ENCODE results near the gene ADAMTS3.

Gene ADAMTS3

DNA sequence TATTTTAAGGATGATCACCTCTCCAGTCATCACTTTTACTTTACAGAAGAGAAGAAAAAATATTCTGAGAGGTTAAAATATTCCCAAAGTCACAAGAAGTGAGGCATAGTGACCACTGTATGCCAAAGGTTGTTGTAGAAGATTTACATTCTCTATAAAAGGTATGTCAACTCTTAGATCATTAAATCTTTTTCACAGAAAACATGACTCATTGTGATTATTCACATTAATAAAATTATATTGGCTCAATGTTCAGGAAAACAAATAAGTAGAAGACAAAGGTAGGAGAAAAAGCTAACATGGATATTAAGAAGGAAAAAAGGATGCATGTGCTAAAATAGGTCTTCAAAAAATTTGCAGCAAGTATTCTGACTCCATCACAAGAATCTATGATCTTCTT is 82.0 kb downstream of the ADAMTS3 start:
- no peak overlapping the region for H3K4me3 ChIP-seq (ENCODE audit: low read length)
- TF ChIP-seq, protein P1, sequence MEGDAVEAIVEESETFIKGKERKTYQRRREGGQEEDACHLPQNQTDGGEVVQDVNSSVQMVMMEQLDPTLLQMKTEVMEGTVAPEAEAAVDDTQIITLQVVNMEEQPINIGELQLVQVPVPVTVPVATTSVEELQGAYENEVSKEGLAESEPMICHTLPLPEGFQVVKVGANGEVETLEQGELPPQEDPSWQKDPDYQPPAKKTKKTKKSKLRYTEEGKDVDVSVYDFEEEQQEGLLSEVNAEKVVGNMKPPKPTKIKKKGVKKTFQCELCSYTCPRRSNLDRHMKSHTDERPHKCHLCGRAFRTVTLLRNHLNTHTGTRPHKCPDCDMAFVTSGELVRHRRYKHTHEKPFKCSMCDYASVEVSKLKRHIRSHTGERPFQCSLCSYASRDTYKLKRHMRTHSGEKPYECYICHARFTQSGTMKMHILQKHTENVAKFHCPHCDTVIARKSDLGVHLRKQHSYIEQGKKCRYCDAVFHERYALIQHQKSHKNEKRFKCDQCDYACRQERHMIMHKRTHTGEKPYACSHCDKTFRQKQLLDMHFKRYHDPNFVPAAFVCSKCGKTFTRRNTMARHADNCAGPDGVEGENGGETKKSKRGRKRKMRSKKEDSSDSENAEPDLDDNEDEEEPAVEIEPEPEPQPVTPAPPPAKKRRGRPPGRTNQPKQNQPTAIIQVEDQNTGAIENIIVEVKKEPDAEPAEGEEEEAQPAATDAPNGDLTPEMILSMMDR (IDR thresholded peaks at IDR 0.05; ENCODE audit: insufficient read depth, low read depth, low read length, missing control alignments): no peak
- peak; percentile 16 for DNase-seq (ENCODE audit: low read depth)

DNA sequence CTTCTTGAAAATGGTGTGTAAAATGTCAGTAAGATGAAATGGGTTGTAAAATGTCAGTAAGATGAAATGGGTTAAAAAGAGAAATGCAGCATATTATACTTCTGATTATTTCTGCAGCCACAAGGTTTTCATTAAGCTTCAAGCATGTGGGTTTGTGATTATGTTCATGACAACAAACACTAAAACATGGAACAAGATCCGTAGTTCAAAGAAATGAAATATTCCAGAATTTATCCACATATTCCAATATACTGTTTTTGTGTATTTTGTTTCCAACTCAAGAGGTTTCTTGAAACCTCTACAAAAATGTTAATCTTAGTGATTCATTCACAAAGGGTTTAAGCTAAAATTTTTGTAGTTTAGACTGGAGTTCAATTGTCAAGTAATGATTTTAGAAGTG is 84.0 kb downstream of the ADAMTS3 start:
- TF ChIP-seq, protein P1 (IDR thresholded peaks at IDR 0.05; ENCODE audit: insufficient read depth, low read depth, low read length, missing control alignments): no peak
- DNase-seq (ENCODE audit: low read depth): no peak
- H3K4me3 ChIP-seq (ENCODE audit: low read length): no peak overlapping the region

DNA sequence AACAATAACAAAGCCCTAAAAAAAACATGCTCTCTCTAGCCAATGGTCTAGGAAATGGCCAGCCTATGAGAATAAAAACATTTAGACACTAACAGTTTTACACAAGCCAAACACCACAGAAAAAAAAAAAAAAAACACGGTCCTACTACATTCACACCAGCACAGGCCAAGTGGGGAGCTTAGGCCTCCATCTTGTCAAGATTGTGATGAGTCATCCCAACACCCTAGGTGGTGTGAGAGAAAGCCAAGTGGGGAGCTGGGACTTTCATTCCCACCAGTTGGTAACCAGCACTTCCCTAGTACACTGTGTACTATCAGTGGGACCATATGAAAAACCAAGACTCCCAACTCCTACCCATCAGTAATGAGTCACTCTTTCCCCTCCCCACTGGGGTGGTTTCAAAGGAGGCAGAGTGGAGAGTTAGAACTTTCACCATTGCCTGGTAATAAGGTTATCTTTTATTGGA is 95.6 kb downstream of the ADAMTS3 start:
- TF ChIP-seq, protein P1 (IDR thresholded peaks at IDR 0.05; ENCODE audit: insufficient read depth, low read depth, low read length, missing control alignments): no peak
- DNase-seq (ENCODE audit: low read depth): no peak
- no peak overlapping the region for H3K4me3 ChIP-seq (ENCODE audit: low read length)

DNA sequence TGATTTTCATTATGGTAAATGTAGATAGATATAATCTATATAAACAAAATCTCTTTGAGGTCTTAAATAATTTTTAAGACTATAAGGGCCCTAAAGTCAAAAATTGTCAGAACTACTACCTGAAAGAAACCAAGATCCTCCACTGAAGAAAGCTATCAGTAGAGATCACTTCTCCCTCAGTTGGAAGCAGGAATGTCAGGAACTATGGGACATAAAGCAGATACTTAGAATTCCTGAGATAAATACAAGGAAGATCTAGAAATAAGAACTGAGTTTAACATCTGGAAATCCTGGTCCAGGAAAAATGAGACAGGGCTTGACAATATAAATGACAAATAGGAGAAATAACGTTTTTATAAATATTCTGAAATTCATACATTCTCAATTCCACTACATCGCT is 97.2 kb downstream of the ADAMTS3 start:
- DNase-seq (ENCODE audit: low read depth): no peak
- no peak overlapping the region for H3K4me3 ChIP-seq (ENCODE audit: low read length)
- TF ChIP-seq, protein P1 (IDR thresholded peaks at IDR 0.05; ENCODE audit: insufficient read depth, low read depth, low read length, missing control alignments): no peak

DNA sequence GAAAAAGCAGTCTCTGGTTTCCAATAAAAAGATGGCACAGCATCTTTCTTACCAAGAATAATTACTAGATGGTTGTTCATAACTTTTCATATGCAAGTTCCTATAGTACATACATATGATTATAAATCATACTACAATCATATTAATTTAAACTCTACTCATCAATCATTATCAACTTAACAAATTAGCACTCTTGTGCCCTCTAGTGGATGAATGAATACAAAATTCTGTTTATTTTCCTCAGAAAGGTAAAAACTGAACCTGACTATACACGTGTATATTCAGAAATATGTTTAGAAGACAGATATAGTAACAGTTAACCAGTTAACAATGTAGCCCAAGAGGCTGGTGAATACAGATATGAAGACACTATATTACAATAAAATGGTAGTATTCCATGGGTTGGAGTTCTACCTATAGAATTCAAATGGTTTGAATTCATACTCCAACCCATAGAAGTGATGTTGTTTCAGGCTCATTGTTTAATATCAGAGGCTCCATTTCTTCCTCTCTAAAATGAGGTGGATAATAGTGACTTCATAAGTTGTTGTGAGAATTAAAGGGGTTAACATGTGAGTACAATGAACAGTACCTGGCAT is 100.0 kb downstream of the ADAMTS3 start:
- TF ChIP-seq, protein P1 (IDR thresholded peaks at IDR 0.05; ENCODE audit: insufficient read depth, low read depth, low read length, missing control alignments): no peak
- peak; percentile 57 for DNase-seq (ENCODE audit: low read depth)
- no peak overlapping the region for H3K4me3 ChIP-seq (ENCODE audit: low read length)

DNA sequence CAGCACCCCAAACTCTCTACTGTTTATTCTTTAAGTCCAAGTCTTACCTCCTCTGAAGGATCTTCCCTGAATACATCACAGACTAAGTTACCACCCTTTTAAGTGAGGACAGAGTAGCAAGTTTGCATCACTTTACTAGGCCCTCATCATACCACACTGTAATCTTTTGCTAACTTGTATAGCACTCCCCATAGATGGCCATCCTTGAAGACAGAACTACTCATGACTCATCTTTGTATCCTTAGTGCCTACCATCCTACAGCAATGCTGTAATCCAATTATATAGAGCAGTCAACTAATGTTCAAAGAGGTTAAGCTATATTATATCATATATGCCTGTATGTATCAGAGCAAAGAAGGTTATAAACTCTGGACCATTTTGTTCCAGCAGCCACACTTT is 101.4 kb downstream of the ADAMTS3 start:
- peak; percentile 9 for DNase-seq (ENCODE audit: low read depth)
- H3K4me3 ChIP-seq (ENCODE audit: low read length): no peak overlapping the region
- TF ChIP-seq, protein P1 (IDR thresholded peaks at IDR 0.05; ENCODE audit: insufficient read depth, low read depth, low read length, missing control alignments): no peak

DNA sequence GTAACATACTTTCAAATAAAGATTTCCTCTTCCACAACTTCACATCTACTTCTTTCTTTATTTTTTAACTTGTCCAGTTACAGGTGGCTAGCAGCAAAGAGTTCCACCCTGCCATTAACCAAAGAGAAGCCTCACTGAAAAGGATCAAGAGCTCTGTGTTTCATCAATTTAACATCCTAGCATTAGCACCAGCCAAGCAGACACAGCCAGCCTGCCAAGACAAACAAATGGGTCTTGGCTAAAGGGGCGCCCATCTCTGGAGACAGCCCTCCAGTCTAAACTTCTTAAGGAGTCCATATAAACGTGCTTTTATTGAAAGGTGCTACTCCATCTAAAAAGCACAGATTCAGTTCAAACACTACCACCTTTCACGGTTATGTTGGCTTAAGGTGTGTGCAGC is 105.3 kb downstream of the ADAMTS3 start:
- TF ChIP-seq, protein P1 (IDR thresholded peaks at IDR 0.05; ENCODE audit: insufficient read depth, low read depth, low read length, missing control alignments): no peak
- no peak for DNase-seq (ENCODE audit: low read depth)
- H3K4me3 ChIP-seq (ENCODE audit: low read length): no peak overlapping the region

Data from epithelial cell of esophagus (primary cell).